GM19099 (cell line): Measurements from ENCODE around the gene MAD1L1.

Source experiments
- POLR2A ChIP-seq: IDR thresholded peaks from 3 replicates; pipeline ENCODE4 v1.6.1; 2011; ENCODE audit warnings: low read depth; ENCODE audit not compliant: insufficient read length; ENCODE audit errors: extremely low read depth

Gene MAD1L1

DNA sequence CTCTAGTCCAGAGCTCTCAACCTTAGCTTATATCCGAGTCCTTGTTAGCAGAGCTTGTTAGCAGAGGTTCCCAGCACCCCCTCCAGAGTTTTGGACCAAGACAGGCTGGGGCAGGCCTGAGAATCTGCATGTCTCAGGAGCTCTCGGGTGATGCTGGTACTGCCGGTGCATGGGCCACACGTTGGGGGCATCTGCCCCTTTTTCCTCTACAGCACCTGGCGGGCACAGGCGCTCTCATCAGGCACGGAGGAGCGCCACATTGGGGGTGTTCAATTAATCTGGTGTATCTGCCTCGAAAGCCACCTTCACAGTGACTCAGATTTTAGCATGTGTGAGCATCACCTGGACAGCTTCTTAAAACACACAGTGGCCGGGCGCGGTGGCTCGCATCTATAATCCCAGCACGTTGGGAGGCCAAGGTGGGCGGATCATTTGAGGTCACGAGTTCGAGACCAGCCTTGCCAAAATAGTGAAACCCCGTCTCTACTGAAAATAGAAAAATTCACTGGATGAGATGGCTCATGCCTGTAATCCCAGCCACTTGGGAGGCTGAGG is 445.0 kb downstream of the MAD1L1 start:
- TF ChIP-seq POLR2A: no peak

DNA sequence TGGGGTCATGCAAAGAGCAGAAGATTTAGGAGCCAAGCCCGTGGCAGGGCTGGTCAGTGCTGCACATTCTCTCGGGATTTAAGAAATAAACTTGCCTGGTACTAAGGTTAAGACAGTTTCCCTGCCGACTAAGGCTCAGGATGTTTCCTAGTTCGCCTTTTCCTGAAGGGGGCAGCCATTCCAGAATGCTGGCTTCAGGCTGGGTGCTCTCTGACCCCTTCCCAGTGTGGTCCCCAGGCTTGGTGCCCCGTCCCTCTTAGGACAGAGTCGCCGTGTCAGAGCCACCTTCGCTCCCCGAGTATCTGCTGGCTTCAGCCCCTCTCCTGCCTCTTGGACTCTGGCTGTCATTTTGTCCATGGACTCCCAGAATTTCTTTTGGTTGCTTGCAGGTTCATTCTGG is 445.5 kb downstream of the MAD1L1 start:
- TF ChIP-seq POLR2A: no peak

DNA sequence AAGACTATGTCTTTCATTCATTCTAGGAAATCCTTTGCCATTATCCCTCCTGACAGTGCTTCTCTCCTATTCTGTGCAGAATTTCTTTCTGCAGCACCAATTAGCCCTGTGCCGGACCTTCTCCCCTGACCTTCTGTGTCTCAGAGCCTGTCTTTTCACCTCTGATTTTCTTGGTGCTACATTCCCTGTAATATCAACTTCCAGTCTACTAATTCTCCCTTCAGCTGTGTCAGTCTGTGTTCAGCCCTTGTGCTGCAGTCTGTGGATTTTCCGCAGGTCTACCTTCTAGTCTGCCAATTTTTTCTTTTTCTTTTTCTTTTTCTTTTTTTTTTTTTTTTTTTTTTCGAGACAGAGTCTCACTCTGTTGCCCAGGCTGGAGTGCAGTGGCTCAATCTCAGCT is 446.9 kb downstream of the MAD1L1 start:
- TF ChIP-seq POLR2A: no peak

DNA sequence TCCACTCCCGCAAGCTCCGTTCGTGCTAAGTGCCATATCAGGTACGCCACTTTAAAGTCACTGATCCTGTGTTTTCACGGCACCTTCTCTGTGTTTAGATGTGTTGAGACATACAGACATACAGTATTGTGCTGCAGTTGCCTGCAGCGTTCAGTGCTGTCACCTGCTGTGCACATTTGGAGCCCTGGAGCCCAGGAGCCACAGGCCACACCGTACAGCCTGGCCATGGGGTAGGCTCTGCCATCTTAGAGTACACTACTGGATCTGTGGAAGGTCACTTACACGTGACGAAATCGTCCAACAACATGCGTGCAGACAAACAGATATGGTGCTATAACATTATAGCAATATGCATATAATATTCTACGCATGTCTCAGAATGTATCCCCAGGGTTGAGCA is 451.4 kb downstream of the MAD1L1 start:
- TF ChIP-seq POLR2A: no peak

DNA sequence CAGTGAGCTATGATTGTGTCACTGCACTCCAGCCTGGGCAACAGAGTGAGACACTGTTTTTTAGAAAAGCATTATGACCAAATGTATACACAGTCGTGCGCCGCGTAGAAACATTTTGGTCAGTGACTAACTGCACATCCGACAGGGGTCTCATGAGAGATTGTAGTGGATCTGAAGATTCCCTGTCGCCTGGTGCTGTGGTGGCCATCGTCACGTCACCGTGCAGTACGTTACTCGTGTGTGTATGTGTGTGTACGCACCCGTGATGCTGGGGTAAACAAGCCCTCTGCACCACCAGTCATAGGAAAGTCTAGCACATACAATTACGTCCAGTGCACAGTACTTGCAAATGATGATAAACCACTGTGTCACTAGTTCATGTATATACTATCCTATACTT is 453.3 kb downstream of the MAD1L1 start:
- TF ChIP-seq POLR2A: no peak

DNA sequence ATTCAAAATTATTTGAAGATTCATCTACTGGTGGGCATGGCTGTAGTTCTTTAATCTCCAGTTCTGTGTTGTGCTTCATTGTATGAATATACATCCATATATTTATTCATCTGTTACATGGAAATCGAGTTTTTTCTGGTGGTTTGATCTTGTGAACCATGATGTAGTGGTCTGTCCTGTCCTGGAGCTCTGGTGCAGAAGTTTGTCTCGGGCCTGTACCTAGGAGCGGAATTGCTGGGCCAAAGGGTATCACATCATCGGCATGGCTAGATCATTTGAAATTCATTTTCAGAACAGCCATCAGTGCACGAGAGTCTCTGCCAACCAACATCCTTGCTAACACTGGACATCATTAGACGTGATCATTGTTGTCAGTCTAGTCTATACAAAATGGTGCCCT is 455.6 kb downstream of the MAD1L1 start:
- no peak for TF ChIP-seq POLR2A

DNA sequence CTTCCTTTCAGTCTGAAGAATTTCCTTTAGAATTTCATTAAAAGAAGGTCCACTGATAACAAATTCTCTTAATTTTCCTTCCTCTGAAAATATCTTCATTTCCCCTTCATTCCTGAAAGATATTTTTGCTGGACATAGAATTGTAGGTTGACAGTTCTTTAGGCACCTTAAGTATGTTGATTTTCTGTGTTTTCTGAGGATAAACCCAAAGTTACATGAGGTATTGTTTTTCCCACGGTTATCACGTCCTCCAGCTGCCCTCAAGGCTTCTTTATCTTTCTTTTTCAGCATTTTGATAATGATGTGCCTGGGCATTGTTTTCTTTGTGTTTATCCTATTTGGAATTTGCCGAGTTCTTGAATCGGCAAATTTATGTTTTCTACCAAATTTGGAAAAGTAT is 457.4 kb downstream of the MAD1L1 start:
- no peak for TF ChIP-seq POLR2A

DNA sequence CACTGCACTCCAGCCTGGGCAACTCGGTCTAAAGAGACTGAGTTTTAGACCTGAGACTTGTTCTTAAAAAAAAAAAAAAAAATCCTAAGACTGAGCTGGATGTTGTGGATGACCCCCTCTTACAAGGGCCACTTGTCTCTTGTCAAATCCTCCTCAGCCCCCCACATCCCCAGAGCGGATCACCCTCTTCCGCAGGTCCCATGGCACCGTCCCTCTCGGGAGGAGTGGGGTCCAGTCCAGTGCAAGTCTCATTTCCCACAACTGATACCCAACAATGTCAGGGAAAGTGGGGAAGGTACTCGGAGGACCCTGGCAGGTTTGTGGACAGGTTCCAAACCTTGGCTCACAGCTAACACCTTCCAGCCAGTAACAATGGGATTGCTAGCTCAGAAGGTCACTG is 462.4 kb downstream of the MAD1L1 start:
- TF ChIP-seq POLR2A: no peak

DNA sequence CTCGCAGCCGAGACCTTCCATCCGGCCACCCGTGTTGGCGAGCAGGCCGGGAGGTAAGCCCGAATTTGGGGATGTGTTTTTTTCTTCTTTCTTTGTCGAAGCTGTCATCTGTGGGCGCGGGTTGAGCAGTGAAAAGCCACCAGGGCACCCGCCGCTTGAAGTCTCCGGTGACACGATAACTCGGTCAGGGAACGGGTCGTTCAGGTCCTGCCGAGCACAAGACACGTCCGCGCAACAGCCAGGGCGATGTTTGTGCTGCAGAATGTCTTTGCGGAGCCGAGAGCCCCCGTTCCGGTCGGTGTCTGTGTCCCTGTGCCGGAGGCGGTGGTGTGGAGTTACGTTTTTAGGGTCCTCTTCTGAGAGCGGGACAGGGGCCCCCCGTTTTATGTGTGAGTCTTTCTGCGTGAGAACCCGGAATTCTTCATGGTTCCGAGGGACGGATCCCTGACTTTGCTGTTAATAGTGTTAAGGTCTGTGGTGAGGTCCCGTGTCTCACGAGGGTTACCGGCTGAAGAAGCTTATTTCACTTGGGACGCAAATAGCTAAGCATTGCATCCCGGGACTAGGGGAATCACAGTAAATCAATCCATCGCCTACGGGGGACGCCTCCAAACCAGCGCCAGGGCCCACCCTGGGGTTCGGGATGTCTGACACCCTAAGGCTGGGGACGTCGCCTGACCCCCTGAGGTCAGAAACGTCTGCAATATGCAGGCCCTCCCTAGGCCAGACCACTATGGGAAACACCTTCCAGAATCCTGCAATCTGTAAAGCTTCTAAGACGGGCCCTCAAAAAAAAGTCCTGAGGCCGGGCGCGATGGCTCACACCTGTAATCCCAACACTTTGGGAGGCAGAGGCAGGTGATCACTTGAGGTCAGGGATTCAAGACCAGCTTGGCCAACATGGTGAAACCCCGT is 463.2 kb downstream of the MAD1L1 start:
- no peak for TF ChIP-seq POLR2A

DNA sequence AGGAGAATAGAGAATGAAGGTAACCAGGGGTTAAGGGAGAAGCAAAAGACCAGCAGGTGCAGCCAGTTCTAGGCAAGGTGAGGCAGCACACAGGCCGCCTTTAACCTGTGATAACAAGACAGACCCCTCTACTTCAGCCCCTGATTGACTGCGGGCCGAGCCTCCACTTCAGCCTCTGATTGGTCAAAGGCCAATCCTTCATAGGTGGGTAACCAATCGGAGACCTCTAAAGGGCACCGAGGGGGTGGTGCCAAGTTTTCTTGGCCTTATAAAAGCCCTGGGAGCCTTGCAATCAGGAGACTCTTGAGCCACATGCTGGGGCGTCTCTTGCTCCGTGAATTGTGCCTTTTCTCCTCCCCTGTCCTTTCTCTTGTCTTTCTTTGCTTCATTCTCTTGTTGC is 463.9 kb downstream of the MAD1L1 start:
- no peak for TF ChIP-seq POLR2A

DNA sequence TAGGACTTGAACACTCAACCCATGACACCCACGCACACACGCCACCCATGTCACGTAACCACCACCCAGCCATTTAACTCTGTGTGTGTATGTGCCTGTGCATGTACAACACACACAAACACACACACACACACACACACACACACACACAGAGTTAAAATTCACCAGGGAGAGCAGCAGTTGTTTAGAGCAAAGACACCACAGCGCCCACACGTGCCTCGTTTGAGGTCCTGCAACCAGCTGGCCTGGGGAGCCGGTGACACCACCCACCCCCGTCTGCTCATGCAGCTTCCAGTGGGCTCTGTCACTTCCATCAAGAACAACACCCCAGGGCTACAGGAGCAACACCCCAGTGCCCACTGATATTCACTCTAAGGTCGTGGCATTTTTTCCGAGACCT is 465.2 kb downstream of the MAD1L1 start:
- TF ChIP-seq POLR2A: no peak
